Stimulated activated CD8-positive, alpha-beta memory T cell treated with anti-CD3 and anti-CD28 coated beads, Interleukin-12 subunit alpha, Interleukin-12 subunit beta, amount 100 ng/mL, for 1 hour (primary cell): ENCODE results near the gene TMLHE.
A peak's percentile ranks its signal among the peaks of the same experiment; 100 is the strongest.
"Not testable (repeated sequence)": the region's sequence is repeated elsewhere in the genome, so short reads cannot be mapped to it uniquely, and the experiment has no call there.

Source experiments
- DNase-seq: peaks from one replicate; pipeline ENCODE4 v3.0.0-alpha.2; 2020; ENCODE audit warnings: low read depth

The TMLHE gene, protein sequence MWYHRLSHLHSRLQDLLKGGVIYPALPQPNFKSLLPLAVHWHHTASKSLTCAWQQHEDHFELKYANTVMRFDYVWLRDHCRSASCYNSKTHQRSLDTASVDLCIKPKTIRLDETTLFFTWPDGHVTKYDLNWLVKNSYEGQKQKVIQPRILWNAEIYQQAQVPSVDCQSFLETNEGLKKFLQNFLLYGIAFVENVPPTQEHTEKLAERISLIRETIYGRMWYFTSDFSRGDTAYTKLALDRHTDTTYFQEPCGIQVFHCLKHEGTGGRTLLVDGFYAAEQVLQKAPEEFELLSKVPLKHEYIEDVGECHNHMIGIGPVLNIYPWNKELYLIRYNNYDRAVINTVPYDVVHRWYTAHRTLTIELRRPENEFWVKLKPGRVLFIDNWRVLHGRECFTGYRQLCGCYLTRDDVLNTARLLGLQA

DNA sequence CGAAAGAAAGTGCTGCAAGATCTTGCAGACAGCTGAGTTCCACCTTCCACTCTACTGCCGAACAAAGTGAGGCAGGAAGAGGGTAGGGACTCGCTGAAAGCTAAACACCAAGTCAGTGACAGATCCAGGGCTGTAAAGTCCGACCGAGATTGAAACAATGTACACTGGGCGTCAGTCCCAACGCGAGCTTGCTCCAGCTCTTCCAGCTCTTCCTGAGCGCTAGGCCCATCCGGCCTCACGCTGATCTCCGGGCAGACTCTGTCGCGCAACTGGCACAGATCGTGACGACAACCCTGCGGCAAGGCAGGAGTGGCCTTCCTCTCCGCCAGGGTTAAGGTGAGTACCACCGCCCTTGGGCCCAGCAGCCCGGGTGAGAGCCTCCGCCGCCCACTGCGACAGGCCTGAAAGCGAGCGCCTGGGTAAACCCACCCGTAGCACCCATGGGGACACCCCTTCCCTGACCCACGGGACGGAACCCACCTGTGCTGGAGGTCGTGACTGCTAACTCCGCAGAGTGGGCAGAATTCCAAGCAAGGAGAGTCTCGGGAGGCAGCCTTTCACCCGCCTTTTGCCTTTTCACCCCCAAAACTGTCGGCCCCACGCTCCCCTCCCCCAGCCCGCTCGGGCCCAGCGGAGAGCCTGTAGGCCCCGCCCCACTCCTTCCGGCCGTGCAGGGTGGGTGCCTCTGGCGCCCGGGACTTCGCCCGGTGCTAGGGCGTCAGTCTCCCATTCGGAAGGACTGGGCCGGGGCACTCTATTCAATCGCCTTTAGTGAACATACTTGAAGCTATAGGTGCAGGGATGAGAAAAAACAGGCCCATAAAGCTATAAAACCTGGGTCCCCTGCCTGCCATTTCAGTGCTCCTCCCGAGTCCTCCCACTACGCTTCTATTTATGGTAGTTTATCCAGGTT, at the start of gene TMLHE, which contains the start of gene SPRY3:
Gene TMLHE, minus strand, starts transcription at position 641 of the 913 bp plus-strand sequence. CDS start 67,676 bp downstream, outside the sequence.
Gene SPRY3, plus strand, starts transcription at position 275 of the 913 bp plus-strand sequence.
- DNase-seq: peak; percentile 16

DNA sequence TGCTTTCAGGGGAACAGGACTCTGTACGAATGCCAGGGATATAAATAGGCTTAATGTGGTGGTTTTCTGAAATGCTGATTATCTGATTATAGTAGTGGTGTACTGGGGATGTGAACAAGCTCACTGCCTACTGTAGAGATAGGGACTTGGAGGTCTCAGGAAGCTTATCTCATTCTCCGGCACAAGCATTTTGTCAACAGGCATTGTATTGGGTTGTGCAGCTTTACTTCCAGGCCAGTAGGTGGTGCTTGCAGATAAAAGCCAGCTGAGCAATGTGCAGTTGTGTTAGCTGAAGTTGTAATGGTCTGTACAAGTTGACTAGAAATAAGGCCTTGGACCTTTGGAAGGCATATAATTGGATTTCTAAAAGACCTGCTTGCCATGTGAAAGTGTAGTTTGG, 49.5 kb upstream of the TMLHE start:
- DNase-seq: no peak

DNA sequence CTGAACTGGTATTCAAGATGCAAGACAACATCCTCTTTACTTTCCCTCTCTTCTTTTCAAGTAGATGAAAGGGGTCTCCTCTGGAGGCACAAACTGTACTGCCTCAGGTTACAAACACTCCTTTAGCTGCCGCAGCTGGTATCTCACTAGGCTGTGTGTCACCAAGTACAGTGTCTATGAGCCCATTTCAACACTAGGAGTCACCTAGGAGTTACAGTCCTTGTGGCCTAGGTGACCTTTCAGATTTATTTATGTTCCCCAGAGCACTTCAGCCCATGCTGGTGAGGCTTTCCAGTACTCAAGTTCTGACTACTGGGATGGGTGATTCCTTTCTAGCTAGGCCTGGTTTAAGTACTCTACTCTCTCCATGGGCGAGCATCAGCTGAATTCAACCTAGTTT, 32.4 kb upstream of the TMLHE start:
- DNase-seq: no peak

DNA sequence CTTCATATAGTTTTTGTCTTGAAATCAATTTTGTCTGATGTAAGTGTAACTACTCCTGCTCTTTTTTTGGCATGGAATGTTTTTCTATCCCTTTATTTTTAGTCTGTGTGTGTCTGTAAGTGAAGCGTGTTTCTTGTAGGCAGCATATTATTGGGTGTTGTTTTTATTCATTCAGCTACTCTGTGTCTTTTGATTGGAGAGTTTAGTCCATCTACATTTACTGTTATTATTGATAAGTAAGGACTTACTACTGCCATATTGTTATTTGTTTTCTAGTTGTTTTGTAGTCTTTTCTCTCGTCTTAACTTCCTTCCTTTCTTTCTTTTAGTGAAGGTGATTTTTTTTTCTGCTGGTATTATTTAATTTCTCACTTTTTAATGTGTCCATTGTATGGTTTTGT, 30.5 kb upstream of the TMLHE start:
- DNase-seq: no peak

DNA sequence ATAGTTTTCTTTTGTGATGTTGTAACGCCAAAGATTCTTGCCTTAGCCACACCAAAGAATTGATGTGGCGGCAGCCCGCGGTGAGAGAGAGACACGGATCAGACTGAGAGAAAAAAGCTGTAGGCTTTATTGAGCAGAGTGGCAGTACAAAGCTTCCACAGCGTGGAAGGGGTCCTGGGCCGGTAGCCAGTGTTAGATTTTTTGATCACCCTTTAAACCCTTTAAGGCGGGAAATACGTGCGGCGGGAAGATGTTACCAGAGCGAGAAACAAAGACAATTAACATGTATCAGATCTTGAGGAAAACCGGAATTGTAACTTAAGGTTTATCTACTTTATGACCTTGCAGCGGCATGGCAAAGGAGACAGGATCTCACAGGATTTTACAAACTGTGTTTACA, 28.6 kb upstream of the TMLHE start:
- not testable (repeated sequence) for DNase-seq

DNA sequence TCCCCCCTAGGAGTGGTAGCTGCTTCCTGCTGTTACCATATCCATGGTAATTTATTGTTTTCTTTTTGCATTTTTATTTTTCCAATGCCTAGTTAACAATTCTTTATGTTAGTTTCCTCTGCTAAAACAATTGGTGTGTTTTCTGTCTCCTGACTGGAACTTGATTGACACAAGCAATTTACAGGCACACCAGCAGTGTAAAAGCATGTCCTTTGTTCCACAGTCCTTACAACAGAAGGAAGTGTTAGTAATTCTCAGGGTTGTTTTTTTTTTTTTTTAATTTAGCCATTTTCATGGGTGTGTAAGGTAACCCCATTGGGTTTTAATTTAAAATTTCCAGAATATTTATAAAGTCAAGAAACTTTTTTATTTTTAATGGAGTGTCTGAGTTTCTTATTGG, 25.0 kb upstream of the TMLHE start:
- no peak for DNase-seq

DNA sequence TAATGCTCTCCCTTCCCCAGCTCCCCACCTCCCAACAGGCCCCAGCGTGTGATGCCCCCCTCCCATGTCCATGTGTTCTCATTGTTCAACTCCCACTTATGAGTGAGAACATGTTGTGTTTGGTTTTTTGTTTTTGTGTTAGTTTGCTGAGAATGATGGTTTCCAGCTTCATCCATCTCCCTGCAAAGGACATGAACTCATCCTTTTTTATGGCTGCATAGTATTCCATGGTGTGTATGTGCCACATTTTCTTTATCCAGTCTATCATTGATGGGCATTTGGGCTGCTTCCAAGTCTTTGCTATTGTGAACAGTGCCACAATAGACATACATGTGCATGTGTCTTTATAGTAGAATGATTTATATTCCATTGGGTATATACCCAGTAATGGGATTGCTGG, 22.3 kb upstream of the TMLHE start:
- not testable (repeated sequence) for DNase-seq

DNA sequence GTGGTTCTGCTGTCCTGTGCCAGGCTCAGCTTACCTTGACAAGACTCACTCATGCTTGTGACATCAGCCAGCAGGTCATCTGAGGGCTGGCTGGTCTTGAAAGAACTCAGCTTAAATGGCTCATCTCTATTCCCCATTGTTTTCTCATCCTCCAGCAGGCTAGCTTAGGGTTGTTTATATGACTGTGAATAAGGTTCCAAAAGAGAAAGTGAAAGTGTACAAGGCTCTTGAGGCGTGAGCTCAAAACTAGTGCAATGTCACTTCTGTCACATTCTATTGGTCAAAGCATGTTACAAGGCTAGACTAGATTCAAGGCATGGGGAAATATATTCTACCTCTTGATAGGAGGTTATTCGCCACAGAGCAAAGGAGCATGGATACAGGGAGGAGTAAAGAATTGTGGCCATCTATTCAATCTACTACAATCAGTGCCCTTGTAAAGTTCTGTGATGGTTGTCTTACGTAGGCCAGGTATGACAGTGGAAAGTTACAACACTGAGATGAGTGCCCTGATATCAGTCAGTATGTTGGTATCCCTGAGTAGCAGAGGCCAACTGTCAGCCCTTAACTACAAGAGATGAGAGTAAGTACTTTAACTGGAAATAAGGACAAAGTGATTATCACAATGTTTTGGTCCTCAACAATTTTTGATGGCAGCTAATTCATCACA, 19.8 kb upstream of the TMLHE start:
- no peak for DNase-seq

DNA sequence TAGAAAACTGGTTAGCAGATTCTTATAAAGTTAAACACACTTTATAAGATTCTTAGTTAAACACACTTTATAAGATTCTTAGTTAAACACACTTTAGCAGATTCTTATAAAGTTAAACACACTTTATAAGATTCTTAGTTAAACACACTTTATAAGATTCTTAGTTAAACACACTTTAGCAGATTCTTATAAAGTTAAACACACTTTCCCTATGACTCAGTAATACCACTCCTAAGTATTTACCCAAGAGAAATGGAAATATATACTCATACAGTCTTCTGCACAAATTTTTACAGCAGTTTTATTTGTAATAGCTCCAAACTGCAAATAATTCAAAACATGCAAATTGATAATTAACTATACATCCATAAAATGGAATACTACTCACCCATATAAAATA, 7.4 kb upstream of the TMLHE start:
- DNase-seq: not testable (repeated sequence)

DNA sequence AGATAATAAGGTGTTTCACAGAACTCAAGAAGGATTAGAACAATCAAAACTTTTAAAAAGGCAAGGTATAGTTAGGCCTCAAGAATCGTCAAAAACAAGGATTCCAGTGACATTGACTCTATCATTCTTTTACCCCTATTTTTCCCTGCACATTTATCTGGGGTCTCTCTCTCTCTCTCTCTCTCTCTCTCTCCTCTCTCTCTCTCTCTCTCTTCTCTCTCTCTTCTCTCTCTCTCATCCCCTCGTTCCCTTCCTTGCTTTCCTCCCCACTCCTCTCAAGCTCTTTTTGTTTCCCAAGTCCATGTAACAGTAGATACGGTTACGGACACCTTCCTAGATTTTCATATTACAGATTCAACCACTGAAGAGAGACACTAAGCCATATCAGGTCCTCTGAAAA, 3.2 kb upstream of the TMLHE start:
- DNase-seq: no peak

DNA sequence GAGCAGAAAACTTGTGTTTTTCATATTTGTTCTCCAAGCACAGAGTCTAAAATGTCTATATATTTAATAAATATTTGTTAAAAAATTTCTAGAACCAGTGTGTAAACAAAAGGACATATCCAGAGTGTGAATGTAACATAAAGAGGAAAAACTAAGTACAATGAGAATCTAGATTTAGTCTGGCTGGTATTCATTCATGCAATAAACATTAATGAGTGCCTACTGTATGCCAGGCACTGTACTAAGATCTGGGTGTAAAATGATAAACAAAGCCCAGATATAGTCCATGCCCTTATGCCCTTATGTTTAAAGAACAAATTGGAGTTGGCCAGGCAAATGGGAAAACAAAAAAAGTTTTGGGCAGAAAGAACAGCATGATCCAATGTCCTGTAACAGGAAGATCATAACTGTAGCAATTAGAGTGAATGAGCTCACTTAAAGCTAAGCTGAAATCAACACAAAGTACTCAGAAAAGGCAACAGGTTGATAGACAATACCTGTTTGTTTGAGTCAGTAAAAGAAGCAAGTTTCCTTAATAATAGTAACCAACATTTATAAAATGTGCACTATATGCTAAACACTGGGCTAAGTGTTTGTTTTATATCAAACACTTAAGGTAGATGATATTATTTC, 1.3 kb upstream of the TMLHE start:
- no peak for DNase-seq

DNA sequence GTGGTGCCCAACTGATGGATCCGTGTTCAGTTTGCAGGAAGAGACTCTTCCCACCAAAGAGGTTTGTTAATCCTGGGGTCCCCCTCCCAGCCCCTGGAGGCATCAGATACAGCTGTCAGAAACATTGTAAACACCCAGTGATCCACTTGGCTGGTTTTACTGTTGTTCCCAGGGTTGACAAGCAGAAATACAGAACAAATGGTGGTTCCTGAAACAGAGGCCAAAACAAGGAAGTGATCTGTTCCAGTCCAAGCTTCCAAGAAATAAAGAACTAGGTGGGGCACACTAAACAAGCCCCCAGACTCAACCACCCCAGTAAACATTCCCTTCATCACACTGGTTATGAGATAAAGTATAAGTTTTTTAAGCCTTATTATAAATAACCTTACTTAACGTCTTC, 1.4 kb downstream of the TMLHE start:
- no peak for DNase-seq

DNA sequence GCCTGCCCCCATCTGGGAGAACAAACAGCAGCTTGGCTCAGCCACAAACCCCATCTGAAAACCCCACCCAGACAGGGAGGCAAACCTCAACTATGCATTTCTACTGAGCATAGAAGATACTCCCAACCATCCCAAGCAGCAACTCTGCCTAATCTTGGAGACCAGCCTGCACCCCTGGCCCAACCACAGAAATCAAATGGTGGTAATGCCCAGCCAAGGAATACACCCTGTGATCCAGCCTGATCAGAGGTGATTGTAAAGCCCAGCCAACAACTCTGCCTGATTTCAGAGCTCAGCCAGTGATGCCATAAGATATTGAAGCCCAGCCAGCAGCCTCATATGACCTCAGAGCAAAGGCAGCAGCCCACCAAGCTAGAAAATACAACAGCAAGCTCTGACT, 19.8 kb downstream of the TMLHE start:
- no peak for DNase-seq

DNA sequence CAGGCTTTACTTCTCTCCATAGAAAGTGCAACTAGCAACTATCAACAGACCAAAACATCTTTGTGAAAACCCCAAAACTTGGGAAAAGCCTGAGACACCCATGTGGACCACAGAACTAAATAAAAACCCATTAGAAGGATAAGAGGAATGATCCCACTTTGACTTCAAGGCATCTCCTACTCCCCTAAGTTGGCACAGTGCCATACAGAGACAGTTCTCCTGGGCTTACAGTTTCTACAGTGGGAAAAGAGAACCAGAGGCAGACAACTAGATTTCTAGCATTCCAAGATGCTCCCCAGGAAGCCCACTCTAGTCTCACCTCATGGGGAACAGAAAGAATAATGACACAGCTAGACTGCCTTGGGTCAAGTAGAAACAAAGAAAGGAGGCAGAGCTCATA, 20.4 kb downstream of the TMLHE start:
- no peak for DNase-seq

DNA sequence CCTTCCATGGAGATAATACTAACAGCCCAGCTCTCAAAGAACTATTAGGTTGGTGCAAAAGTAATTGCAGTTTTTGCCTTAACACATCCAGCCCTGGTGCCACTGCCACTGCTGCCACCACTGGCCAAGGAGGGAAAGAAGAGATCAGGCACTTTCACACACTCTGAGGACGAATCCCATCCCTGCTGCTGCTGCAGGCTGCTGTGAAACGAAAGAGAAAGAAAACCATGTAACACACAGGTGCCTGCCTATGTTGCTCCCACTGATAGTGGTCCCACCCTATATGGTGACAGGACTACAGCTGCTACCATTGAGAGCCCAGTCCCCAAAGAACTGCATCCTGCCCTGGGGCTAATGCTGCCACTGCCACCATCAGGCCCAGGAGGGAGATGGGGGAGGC, 35.1 kb downstream of the TMLHE start:
- DNase-seq: no peak

DNA sequence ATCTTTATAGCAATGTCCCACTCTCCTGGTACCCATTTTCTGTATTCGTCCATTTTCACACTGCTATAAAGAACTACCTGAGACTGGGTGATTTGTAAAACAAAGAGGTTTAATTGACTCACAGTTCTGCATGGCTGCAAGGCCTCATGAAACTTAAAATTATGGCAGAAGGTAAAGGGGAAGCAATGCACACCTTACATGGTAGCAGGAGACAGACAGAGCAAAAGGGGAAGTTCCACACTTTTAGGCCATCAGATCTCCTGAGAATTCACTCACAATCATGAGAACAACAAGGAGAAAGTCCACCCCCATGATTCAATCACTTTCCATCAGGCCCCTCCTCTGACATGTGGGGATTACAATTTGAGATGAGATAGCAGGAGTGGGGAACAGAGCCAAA, 49.7 kb downstream of the TMLHE start:
- no peak for DNase-seq

DNA sequence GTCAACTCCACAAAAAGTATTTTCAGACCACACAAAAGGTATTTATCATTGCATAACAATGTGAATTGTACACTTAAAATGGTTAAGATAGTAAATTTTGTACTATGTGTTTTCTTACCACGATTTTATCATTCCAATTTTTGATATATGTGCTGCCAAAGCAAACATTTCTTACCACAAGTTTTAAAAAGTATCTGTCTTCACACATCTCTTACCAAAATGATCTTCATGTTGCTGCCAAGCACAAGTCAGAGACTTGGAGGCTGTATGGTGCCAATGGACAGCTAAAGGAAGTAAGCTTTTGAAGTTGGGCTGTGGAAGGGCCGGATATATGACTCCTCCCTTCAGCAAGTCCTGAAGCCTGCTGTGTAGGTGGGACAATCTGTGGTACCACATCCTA, 67.9 kb downstream of the TMLHE start:
- DNase-seq: no peak

DNA sequence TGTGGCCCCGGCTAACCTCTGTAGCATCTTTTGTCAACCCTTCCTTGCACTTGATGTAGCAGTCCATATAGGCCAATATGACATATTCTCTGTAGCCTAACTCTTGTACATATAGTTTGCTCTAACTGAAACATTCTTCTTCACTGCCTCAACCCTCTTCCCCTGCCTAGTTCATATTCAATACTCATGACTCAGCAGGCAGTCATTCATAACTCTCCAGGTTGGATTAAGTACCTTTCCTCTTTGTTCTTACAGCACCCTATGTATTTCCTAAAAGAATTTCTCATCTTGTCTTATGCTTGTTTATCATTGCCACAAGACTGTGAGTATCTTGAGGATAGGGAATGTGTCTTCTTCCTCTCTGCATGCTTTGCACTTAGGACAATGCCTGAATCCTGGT, 76.9 kb downstream of the TMLHE start:
- DNase-seq: no peak

DNA sequence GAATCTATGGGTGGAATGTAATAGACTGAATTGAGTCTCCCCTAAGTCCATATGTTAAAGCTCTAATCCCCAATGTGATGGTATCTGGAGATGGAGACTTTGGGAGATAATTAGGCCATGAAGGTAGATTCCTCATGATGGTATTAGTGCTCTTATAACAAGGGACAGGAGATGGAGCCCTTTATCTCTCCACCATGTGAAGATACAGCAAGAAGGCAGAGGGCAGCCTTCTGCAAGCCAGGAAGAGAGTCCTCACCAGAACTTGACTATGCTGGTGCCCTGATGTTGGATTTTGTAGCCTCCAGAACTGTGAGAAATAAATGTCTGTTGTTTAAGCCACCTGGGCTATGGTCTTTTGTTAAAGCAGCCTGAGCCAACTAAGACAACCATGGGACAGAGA, 78.0 kb downstream of the TMLHE start:
- no peak for DNase-seq

DNA sequence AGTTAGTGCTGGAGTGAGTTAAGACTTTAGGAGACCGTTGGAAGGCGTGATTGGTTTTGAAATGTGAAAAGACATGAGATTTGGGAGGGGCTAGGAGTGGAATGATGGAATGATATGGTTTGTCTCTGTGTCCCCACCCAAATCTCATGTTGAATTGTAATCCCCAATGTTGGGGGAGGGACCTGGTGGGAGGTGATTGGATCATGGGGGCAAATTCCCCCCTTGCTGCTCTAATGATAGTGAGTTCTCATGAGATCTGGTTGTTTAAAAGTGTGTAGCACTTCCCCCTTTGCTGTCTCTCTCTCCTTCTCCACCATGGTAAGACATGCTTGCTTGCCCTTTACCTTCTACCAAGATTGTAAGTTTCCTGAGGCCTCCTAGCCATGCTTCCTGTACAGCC, 85.7 kb downstream of the TMLHE start:
- not testable (repeated sequence) for DNase-seq

DNA sequence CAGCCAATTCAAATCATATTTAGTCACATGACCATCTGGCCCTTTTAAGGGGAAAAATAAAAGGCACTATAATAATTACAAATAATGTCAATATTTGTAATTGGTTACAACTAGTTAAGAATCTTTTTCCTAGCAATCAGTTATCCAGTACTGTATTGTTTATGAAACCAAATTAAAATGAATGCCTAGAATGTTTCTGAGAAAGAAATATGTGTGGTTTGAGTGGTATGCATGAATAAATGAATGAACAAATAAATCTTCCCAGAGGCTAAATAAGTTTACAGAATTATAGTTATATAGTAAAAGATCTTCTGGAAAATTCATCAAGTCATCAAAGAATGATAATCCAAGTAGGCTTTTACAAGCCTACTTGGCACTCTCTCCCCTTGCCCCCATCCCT, 98.5 kb downstream of the TMLHE start:
- no peak for DNase-seq

DNA sequence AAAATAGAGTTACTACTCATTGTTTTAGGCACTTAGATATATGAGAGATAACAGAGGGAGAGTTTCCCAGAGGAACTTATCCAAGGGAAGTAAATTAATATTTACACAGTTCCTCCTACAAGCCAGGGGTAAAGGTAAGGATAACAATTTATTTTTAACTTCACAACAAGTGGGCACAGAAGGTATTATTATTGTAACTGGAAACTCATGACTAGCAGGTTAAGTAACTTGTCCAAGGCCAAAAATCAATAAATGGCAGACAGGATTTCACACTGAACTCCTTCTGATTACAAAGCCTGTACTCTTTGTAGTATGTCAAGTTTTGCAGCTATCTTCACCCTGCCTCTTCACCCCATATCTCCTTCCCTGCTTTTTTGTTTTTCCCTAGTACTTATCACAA, 107.5 kb downstream of the TMLHE start:
- DNase-seq: no peak
